GM12872 (cell line): ENCODE results near the gene RPL36.

Source experiments
- CTCF ChIP-seq: IDR thresholded peaks from 3 replicates; pipeline ENCODE4 v1.5.1; 2011; ENCODE audit warnings: low read depth, mild to moderate bottlenecking, low read length, moderate library complexity; ENCODE audit not compliant: insufficient read depth

RPL36 gene

DNA sequence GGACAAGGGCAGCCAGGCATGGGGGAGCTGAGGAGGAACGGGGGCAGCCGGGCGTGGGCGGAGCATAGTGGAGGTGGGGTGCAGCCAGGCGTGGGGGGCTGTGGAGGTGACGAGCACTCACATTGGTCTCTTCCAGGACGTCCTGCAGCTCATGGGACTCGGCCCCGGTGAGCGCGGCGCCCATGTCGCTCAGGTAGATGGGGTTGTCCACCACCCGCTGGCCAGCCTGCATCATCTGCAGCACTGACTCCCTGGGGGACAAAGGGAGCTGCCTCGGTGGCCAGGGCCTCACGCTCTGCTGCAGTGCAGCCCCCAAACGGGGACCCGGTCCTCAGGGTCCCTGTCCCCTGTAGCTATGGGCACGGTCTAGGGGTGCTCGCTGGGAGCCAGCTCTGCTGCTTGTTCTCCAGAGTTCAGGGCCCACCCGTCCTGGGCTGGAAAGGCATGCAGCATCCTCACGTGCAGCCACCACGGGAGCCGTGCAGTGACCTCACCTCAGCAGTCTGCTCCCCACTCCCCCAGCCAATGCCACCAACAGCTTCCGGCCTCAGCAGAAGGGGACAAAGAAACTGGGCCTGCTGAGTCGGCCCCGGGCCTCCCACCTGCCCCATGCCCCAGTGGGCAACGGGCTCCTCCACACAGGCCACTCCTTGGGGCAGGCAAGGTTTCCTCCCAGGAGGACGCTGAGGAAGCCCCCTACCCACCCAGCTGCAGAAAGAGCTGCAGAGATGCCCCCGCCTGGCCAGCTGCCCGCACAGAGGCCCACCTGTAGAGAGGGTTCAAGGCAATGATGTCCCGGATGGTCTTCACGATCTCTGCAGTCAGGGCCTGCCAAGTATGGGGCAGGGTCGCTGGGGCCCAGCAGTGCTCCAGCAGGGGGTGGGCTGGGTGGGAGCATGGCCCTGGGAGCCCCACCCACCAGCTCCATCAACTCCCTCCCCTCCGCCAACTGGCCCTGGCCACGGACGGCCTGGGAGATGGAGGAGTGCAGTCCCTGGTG is 17.8 kb downstream of the RPL36 start:
- no peak for TF ChIP-seq CTCF

DNA sequence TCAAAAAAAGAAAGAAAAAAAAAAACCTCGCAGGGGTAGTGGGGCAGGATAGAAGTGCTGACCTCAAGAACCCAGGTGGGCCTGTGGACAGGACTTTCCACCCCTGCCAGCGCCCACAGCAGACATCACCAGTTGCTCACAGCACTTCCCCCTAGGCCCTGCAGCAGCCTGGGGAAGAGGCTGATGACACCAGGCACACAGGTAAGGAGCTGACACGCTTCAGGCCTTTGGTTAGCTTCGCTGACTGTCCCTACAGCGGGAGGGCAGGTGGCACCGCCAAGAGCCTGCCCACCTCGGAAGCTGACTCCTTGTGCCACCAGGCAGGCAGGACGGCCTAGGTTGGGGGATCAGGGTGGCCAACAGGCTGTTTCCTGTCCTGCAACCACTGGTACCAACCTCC is 20.9 kb downstream of the RPL36 start:
- no peak for TF ChIP-seq CTCF

GRCh38 chr19:5711713-5712161 is 21.6 kb downstream of the RPL36 start:
- TF ChIP-seq CTCF: no peak

GRCh38 chr19:5713228-5713627 is 23.1 kb downstream of the RPL36 start:
- TF ChIP-seq CTCF: no peak

DNA sequence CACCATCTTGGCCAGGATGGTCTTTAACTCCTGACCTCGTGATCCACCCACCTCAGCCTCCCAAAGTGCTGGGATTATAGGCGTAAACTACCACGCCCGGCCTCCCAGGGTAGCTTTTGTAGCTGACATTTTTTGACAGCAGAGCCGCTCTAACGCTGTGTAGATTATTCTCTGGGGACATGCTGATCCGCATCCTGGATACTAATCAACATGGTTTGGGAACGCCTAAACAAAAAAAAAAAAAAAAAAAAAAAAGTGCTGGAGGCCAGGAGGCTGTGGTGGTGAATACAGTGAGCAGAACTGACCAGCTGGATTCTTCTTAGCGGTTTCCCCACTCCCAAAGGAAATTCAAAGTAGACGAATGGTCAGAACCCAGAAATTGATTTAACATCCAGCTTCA is 24.7 kb downstream of the RPL36 start:
- no peak for TF ChIP-seq CTCF

- TF ChIP-seq CTCF: no peak
Measured at GRCh38 chr19:5717215-5717935, 27.3 kb downstream of the RPL36 start.

GRCh38 chr19:5718037-5718578 is 28.0 kb downstream of the RPL36 start:
- TF ChIP-seq CTCF: no peak
